ENCODE measurements around the gene TP53TG5. TPM values are rescaled to one million over a fixed set of nuclear protein-coding genes. Genes with fewer than 3 reads are reported as not detected.

Gene TP53TG5
- total RNA-seq, 4 donors from 2014 or later: not detected

DNA sequence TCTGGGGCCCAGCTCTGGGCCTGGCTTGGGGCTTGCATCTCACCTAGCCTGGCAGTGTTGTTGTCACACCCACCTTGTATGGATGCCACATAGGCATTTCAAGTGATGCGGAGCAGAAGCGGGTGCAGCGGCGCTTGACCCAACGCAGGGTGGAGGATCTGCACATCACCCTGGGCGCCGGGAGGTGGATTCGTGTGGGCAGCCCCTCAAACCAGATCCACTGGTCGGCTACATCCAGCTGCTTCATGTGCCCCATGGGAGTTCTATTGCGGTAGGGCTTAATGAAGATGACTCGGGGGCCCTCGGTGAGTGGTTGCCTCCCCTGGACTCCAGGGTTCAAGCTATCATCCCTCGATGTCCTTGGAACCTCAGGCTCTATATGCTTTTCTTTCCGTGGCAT lies 3.2 kb downstream of the TP53TG5 start:
- intact Hi-C loops (cut with DNase I; ENCODE audit: low total_unique reads): loop anchor here (1.0 to 5.0 kb wide), 3 partner anchors 56 to 397 kb away; no protein-coding TSS in a partner anchor
- H3K4me1 ChIP-seq: peaks cover 6 to 12% of the 10 kb centered on the region in 2 donors
- in situ Hi-C loops (cut with MboI; ENCODE audit: low sequenced_read_pairs in 4 of 4): loop anchor here (5.0 to 25.0 kb wide), 6 partner anchors 37 to 1163 kb away; partner anchors contain the start of gene OSER1 (in 1 of the 4)
- TF ChIP-seq POLR2A (IDR thresholded peaks at IDR 0.05) (no peak), CTCF (IDR thresholded peaks at IDR 0.05 in 4 of 5, conservative IDR thresholded peaks at IDR 0.05 in 1 of 5) (no peak)
- no peak overlapping the region for H3K4me3 ChIP-seq
- ATAC-seq (no peak), DNase-seq (no peak)
- no peaks in the 10 kb centered on the region for H3K9me3 ChIP-seq
- H3K36me3 ChIP-seq: no peaks in the 10 kb centered on the region
- no peak overlapping the region for H3K27ac ChIP-seq
- no peaks in the 10 kb centered on the region for H3K27me3 ChIP-seq

DNA sequence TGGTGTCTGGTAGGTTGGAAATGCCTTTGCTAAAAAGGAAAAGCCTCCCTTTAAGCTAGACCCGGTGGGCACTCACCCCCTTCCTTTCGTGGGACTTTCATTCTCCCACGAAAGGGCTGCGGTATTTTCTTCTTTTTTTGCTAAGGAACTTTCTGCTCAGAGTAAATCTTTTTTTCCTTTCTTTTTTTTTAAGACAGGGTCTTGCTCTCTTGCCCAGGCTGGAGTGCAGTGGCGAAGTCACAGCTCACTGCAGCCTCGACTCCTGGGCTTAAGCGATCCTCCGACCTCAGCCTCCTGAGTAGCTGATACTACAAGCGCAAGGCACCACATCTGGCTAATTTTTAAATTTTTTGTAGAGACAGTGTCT lies 4.0 kb downstream of the TP53TG5 start:
- ATAC-seq (no peak), DNase-seq (no peak)
- H3K36me3 ChIP-seq: no peaks in the 10 kb centered on the region
- in situ Hi-C loops (cut with MboI; ENCODE audit: low sequenced_read_pairs in 4 of 4) (loop anchor here (5.0 to 25.0 kb wide), 6 partner anchors 38 to 1162 kb away; partner anchors contain the start of gene OSER1 (in 1 of the 4)), intact Hi-C loops (cut with DNase I; ENCODE audit: low total_unique reads) (loop anchor here (1.0 to 5.0 kb wide), 3 partner anchors 55 to 398 kb away; no protein-coding TSS in a partner anchor)
- H3K4me1 ChIP-seq: peaks cover 6 to 12% of the 10 kb centered on the region in 2 donors
- TF ChIP-seq POLR2A (IDR thresholded peaks at IDR 0.05) (no peak), CTCF (IDR thresholded peaks at IDR 0.05 in 4 of 5, conservative IDR thresholded peaks at IDR 0.05 in 1 of 5) (peak in 1 of 5 experiments; percentile 22)
- H3K27ac ChIP-seq: peak overlapping the region; percentile 79 to 83 (median 80)
- peak overlapping the region in 3 of 4 donors; percentile 63 to 70 (median 64) for H3K4me3 ChIP-seq
- no peaks in the 10 kb centered on the region for H3K9me3 ChIP-seq
- no peaks in the 10 kb centered on the region for H3K27me3 ChIP-seq

- H3K9me3 ChIP-seq: no peaks in the 10 kb centered on the region
- DNase-seq: peak; percentile 69 to 79
- in situ Hi-C loops (cut with MboI; ENCODE audit: low sequenced_read_pairs in 4 of 4) (loop anchor here (5.0 to 25.0 kb wide), 6 partner anchors 39 to 1161 kb away; partner anchors contain the start of gene OSER1 (in 1 of the 4)), intact Hi-C loops (cut with DNase I; ENCODE audit: low total_unique reads) (loop anchor here (1.0 to 5.0 kb wide), 5 partner anchors 33 to 399 kb away; no protein-coding TSS in a partner anchor)
- TF ChIP-seq POLR2A (IDR thresholded peaks at IDR 0.05) (no peak), CTCF (IDR thresholded peaks at IDR 0.05 in 4 of 5, conservative IDR thresholded peaks at IDR 0.05 in 1 of 5) (peak; percentile 85 to 91 (median 88))
- H3K4me3 ChIP-seq: peak overlapping the region; percentile 63 to 70 (median 64)
- H3K27me3 ChIP-seq: no peaks in the 10 kb centered on the region
- H3K27ac ChIP-seq: peak overlapping the region; percentile 79 to 83 (median 80)
- ATAC-seq: peak; percentile 82 to 86
- peaks cover 6 to 12% of the 10 kb centered on the region in 2 donors for H3K4me1 ChIP-seq
- H3K36me3 ChIP-seq: peaks cover 0 to under 1% of the 10 kb centered on the region in 2 donors
Measured at GRCh38 chr20:45373353-45374100, 4.6 kb downstream of the TP53TG5 start.

- intact Hi-C loops (cut with DNase I; ENCODE audit: low total_unique reads) (loop anchor here (1.0 to 5.0 kb wide), 3 partner anchors 34 to 400 kb away; no protein-coding TSS in a partner anchor), in situ Hi-C loops (cut with MboI; ENCODE audit: low sequenced_read_pairs in 4 of 4) (loop anchor here (5.0 to 25.0 kb wide), 6 partner anchors 40 to 1160 kb away; partner anchors contain the start of gene OSER1 (in 1 of the 4))
Measured at GRCh38 chr20:45372646-45373352, 5.3 kb downstream of the TP53TG5 start.

More at GRCh38 chr20:45372646-45373352, 5.3 kb downstream of the TP53TG5 start:
- Histone ChIP-seq H3K36me3 (peaks cover 0 to 8% of the 10 kb centered on the region in 2 donors), H3K27me3 (no peaks in the 10 kb centered on the region), H3K4me1 (peaks cover 6 to 12% of the 10 kb centered on the region in 2 donors), H3K4me3 (peak overlapping the region; percentile 63 to 70 (median 64)), H3K27ac (peak overlapping the region; percentile 79 to 83 (median 80)), H3K9me3 (no peaks in the 10 kb centered on the region)
- TF ChIP-seq POLR2A (IDR thresholded peaks at IDR 0.05) (no peak), CTCF (IDR thresholded peaks at IDR 0.05 in 4 of 5, conservative IDR thresholded peaks at IDR 0.05 in 1 of 5) (peak in 1 of 5 experiments; percentile 11)
- ATAC-seq (peak in 1 of 2 donors; percentile 51), DNase-seq (peak in 1 of 2 donors; percentile 59)

All from gastrocnemius medialis (tissue), 4 donors.